GM18511 (cell line): ENCODE measurements around the gene CFAP52.
"Not testable (repeated sequence)": the region's sequence is repeated elsewhere in the genome, so short reads cannot be mapped to it uniquely, and the experiment has no call there.

ENCODE experiments used
- ATAC-seq: cut with Tn5 transposase; IDR thresholded peaks from one replicate; pipeline ENCODE4 v1.9.1; 2021; ENCODE audit warnings: mild to moderate bottlenecking, moderate library complexity; ENCODE audit not compliant: unreplicated experiment

The CFAP52 gene, protein sequence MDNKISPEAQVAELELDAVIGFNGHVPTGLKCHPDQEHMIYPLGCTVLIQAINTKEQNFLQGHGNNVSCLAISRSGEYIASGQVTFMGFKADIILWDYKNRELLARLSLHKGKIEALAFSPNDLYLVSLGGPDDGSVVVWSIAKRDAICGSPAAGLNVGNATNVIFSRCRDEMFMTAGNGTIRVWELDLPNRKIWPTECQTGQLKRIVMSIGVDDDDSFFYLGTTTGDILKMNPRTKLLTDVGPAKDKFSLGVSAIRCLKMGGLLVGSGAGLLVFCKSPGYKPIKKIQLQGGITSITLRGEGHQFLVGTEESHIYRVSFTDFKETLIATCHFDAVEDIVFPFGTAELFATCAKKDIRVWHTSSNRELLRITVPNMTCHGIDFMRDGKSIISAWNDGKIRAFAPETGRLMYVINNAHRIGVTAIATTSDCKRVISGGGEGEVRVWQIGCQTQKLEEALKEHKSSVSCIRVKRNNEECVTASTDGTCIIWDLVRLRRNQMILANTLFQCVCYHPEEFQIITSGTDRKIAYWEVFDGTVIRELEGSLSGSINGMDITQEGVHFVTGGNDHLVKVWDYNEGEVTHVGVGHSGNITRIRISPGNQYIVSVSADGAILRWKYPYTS

DNA sequence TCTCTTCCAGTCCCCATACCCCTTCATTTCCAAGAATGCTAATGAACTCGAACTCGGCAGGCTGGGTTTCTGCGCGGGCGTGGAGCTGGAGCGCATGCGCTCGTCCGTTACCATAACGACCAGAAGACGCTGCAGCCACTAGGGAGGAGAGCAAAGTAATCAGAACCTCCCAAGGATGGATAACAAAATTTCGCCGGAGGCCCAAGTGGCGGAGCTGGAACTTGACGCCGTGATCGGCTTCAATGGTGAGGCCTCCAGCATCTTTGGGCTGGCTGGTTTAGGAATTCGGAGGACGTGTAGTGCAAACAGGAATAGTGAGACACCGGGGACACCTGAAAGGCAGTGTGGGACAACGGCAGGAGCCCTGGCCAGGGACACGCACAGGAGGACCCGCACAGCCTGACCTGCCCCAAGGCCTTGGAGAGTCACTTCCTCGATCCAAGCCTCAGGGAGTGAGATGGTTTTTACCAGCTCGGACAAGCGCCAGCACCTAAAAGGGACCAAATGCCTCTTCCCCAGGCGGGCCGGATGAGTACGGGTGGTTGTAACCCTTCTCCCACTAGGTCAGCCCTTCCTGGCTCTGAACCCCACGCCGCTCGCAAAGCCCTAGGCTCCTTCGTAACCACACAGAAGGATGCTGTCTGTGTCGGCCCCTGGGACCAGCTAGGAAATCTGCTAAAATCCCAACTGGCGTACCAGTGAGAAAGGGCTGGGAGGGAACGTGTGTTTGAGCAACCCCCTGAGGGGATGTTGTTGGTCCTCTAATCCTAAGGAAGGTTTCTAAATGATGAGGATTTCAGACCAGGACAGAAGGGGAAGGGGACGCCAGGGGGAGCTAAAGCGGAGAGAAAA lies at the start of gene CFAP52:
Gene CFAP52 (plus strand): TSS at position 122 of the 852 bp plus-strand sequence. CDS start 54 bp downstream, at position 176.
- ATAC-seq: peak; percentile 60

DNA sequence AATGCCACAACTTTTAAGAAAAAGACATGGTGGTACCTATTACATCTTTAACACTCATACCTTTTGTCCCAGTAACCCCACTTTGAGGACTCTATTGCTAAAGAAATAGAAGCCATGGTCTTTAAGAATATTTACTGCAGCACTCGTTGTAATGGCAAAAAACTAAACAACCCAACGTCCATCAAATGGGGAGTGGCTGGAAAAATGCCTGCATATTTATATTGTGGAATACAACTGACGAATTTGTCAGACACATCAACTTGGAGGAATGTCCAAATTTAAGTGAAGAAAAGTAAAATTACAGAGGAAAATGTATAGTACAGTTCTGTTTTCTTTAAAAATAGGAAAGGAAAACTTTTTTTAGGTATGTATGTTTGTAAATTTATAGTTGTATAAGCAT lies 48.7 kb upstream of the CFAP52 start:
- ATAC-seq: no peak

DNA sequence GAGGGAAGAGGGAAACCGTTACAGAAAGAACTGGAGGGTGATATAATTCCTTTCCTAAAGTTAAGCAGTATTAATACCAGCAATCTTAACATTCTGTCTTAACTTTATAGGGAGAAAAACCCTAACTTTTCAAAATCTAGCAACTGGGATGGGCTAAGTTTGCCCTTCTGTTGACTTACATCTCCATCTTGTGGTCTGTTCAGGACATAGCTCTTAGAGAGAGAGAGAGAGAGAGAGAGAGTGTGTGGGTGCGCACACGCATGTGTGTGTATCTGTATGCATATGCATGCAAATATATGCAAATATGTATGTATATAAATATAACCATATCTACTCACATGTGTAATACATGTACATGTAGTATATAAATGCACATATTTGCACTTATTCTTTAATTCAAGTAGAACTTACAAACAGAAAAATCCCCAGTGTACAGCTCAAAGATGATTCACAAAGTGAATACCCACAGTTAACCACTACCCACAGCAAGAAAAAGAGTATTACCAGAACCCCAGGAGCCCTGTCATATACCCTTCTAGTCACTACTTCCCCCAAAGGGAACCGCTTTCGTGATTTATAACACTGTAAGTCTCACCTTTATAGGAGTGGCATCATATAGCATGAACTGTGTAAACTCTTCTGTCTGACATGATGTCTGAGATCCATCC lies 47.3 kb upstream of the CFAP52 start:
- ATAC-seq: no peak

DNA sequence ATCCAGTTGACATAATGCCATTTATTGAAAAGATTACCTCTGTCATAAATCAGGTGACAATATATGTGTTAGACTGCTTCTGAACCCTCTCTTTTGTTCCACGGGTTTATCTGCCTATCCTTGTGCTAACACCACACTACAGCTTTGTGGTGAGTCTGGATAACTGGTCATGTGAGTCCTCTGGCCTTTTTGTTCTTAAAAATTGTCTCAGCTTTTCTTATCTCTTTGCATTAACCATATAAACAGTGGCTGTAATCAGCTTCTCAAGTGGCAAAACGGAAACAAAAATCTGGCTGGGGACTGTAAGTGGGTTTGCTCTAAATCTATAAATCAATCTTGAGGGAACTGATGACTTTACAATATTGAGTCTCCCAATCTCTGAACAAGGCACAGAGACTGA lies 45.4 kb upstream of the CFAP52 start:
- no peak for ATAC-seq

DNA sequence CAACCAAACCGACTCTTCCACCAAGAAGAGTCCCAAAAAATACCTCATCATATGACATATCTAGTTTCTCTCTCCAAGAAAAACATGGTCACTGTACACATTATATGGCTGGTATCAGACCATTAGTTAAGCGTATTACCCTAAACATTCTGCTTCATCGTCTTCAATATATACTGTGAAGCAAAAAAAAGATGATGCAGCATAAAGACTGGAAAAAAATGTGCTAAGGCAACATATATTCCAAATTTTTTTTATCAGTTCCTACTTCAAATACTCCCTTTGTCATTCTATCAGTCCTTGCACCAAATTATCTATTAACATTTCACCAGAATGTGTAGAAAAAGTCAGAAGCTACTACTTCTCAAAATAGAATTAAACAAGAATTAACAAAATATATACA lies 43.7 kb upstream of the CFAP52 start:
- ATAC-seq: no peak

DNA sequence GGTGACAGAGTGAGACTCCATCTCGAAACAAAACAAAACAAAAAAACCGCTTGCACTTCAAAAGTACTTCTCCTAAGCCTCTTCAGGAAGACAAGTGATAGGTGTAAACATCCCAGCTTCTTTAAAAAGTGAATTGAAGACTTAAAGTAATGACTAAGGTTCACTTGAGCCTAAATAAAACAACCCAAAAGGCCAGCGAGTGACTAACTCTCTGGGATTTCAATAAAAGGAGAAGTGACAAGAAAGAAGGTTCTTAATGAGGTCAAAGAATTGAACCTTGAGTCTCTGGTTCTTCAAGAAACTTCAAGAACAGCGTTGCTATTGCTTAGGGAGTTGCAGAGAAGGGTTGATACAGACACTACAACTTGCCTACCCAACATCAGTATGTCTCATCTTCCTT lies 43.0 kb upstream of the CFAP52 start:
- no peak for ATAC-seq

DNA sequence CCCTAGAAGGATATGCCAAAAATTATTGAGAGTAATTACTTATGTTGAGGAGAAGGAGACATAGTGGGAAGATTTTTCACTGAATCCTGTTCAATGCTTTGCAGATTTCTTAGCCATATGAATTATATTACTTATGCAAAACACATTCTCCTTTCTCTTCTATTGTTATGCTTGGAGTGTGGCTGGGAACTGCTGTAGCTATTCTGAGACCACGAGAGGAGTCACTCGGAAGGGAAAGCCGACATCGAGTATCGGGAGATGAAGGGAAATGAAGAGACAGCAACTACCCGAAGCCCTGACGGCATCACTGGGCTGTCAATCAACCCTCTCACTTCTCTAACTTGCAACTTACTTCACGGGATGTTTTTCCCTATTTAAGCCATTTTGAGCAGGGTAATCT lies 40.4 kb upstream of the CFAP52 start:
- no peak for ATAC-seq

DNA sequence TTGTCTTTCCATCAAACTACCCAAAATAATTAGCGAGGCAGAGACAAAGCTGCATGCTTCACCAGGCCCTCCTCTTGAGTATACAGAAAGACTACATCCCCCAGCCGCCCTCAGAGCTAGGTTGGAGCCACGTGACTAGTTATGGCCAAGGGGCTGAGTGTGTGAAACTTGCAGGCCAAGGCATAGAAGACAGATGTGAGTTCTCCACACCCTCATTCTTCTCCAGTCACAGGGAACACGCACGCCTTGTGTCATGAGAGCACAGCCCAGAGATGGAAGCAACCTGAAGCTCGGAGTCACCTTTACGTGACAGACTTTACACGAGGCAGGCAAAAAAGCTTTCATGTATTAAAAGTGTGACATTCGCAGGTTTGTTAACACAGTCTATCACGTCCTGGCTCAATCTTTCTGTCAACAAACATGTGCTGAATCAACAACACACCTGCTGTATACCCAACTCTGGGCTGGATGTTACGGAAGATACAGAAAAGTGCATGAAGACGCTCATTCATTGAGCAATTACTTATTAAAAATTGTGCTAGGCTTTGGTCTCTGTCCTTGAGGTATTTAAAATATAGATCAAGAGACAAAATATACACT lies 39.2 kb upstream of the CFAP52 start:
- ATAC-seq: no peak

DNA sequence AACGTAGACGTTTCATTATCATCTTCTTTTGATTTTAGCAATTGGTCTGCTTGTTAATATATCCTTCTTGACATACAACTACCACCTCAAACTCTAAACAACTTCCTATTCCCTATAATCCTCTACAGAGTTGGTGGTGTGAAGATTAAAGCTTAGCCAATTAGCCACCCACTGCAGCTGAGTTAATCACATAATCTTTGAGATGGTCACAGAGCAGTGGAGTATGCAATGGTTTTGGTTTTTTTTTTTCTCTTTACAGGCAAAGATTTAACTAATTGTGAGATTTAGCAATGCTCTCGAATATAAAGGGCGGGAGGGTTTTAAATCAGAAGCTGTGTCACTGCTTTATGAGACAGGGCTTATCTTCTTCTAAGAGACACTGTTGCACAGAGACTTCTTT lies 37.8 kb upstream of the CFAP52 start:
- ATAC-seq: no peak

DNA sequence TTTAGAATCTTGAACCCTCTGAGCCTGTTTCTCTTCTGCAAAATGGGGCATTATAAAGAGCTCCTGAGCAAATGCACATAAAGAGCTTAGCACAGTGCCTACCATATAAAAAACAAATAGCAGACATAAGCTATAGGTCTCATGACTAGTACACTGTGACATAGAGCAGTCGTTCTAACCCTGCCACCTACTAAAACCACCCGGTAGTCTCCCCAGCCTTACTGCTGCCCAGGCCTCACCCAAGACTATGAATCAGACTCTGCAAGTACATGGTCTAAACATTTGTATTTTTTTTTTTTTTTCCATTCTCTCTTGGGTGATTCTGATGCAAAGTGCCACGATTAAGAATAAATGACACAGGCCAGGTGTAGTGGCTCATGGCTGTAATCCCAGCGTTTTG lies 34.7 kb upstream of the CFAP52 start:
- no peak for ATAC-seq

DNA sequence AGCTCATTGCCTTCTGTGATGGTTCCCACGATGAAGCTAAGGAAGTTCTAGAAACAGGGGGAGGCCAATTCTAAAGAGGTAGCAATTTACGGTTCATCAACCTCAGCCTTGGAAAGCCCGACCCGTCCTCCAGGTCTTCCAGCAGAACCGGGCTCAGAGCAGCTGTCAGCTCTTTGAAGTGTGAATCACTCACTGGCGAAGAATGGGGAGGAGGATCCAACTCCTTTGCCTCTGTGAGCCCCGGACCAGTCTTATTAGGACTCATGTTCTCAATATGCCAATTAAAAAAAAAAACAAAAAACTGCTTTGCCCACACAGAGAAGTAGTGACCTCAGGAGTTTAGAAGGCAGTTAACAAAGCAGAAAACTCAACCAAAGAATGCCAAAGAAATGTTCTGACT lies 32.2 kb upstream of the CFAP52 start:
- ATAC-seq: no peak

DNA sequence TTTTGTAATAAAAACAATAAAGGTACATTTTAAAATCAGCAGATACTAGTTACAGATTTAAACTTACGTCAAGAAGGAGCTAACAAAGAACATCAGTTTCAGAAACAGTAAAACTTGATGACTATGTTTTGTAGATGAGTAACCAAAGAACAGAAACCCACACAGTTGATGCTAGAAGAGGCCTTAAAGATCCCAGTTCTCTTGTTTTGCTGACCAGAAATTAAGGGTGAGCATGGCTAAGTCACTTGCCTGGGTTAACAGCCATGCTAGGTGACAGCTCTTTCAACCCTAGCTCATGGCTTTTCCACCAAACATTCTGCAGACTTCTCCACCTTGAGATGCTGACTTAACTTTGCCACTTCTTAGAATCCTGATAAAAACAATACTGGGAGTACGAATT lies 27.2 kb upstream of the CFAP52 start:
- ATAC-seq: no peak

DNA sequence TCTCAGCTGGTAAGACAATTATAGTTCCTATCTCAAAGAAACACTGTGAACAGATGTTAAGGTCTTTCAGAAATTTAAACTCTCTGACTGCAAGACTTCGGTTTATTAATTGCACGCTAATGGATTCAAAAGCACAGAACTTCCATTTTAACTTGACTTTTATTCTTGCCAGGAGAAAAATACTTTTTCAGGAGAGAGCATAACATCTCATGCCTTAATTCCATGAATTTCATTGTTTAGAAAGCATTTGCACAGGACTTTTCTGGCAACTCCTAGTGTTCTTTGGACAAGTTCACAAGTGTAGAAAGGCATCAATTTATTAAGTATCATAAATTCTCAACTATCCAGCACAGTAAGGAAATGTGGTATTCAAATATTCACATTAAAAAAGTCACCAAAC lies 23.3 kb upstream of the CFAP52 start:
- ATAC-seq: no peak

DNA sequence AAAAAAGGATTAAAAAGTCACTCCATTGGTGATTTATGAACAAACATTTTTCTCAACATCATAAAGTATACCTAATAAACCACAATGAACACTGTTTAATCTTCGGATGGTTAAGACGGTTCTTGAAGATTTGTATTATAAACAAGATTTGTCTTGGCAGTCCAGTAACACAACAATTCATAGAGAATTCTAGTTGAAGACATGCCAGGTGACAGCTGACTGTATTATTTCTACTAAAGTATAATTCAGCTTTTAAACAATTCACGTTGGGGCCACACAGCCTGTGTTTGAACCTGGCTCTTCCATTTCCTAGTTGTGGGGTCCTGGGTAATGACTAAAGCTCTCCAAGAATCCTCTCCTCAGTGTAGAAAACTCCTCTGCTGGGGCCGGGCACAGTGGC lies 22.8 kb upstream of the CFAP52 start:
- ATAC-seq: no peak

DNA sequence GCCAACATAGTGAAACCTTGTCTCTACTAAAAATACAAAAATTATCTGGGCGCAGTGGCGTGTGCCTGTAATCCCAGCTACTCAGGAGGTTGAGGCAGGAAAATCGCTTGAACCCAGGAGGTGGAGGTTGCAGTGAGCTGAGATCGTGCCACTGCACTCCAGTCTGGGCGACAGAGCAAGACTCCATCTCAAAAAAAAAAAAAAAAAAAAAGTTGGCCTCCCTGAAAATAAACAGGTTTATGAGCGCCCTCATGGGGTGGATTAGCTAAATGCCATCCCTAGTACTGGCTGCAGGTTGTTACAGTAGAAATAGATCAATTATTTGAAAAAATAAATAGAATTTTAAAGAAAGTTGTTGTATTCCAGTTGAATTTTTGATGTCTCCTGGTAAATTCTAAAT lies 21.7 kb upstream of the CFAP52 start:
- ATAC-seq: not testable (repeated sequence)

DNA sequence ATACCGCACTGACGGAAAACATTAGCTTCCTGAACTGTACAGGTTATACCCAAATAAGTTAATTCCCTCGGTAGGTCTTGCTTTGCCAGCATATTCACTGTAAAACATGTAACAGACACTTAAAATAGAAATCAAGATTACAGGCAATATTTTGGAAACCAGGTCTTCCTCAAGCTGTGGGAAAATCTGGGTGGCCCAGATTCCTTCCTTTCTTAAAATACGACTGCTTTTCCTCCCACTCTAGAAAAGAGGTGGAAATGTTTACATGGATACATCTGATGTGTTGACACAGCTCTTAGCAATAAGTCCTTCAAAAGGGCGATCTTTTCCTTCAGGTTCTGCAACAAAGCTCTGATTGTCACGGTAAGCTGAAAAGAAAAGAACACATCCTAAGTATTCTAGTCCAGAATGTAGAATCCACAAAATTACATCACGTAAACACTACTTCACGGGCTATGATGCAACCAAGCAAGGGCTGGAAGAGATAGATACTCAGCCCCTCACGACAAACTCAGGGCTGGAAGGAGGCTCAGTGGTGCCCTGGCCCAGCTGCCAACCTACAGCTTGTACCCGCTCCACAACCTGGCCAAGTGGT lies 19.2 kb upstream of the CFAP52 start:
- no peak for ATAC-seq

DNA sequence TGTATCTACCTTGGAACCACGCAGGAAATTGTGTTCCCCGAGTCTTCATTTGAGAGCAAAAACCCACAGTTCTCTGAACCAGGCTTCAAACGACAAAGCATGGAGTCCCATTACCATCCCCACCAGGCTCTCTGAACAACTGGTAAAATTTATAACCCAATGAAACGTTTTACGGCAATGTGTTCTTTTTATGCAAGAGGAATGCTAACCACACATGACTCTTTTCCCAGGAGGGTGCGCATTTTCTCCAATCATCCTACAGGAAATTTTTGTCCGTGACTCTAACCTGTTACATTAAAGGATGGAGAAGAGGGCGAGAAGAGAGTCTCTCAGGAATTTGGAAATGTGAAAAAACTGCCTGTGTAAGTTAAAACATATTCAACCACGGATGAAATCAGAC lies 18.6 kb upstream of the CFAP52 start:
- no peak for ATAC-seq

DNA sequence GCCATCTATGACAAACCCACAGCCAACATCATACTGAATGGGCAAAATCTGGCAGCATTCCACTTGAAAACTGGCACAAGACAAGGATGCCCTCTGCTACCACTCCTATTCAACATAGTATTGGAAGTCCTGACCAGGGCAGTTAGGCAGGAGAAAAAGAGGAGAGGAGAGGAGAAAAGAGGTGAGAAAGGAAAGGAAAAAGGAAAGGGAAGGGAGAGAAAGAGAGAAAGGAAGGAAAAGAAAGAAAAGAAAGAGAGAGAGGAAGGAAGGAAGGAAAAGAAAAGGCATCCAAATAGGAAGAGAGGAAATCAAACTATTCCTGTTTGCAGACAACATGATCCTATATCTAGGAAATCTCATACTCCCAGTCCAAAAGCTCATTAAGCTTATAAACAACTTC lies 12.3 kb upstream of the CFAP52 start:
- ATAC-seq: no peak

DNA sequence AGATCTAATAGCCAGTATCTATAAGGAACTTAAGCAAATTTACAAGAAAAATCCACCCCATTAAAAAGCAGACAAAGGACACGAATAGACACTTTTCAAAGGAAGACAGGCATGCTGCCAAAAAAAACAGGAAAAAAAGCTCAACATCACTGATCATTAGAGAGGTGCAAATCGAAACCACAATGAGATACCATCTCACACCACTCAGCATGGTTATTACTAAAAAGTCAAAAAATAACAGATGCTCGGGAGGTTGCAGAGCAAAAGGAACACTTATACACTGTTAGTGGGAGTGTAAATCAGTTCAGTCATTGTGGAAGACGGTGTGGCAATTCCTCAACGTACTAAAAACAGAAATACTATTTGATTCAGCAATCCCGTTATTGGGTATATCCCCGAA lies 10.4 kb upstream of the CFAP52 start:
- no peak for ATAC-seq

DNA sequence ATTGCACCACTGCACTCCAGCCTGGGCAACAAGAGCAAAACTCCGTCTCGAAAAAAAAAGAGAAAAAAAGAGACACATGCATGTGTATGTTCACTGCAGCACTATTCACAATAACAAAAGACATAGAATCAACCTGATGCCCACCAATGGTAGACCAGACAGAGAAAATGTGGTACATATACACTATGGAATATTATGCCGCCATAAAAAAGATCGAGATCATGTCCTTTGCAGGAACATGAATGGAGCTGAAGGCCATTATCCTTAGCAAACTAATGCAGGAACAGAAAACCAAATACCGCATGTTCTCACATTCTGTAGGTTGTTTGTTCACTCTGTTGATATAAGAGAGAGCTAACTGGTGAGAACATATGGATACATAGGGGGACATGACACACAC lies 9.7 kb upstream of the CFAP52 start:
- not testable (repeated sequence) for ATAC-seq
